K562 (cell line): ENCODE measurements around the gene CDH18. TPM values are rescaled to one million over a fixed set of nuclear protein-coding genes. Genes with fewer than 3 reads are reported as not detected.

ENCODE experiments used
- ATAC-seq: fragments of 200-7000 bp; cut with Tn5 transposase; 3 replicates; pipeline ENCODE4 v1.9.1; 2020; ENCODE audit warnings: moderate library complexity
- BruUV-seq: library from RNA; stranded (reverse); fragments of 400-500 nt; replicated peaks from 2 replicates; lab custom pipeline; 2021; lab: Mats Ljungman, UMichigan
- CTCF ChIA-PET: fragments of 300-600 bp; formaldehyde crosslinking; extraction: SDS; loops from one replicate; lab custom pipeline; 2021; ENCODE audit warnings: low intra/inter-chr PET ratio; lab: Yijun Ruan, JAX
- POLR2A ChIA-PET: fragments of 300-600, 350-650 bp; sonication (Branson Sonifier 250); formaldehyde crosslinking; extraction: SDS; loops from one replicate; lab custom pipeline; 2021; ENCODE audit warnings: antibody characterized with exemption, inconsistent platforms; lab: Yijun Ruan, JAX
- DNase-seq, 4 experiments: peaks; one replicate each; pipeline versions ENCODE4 v3.0.0 to v3.0.0-alpha.2; 2011 to 2018; ENCODE audit warnings: low spot score in 3 of 4, mixed read lengths in 3 of 4; ENCODE audit errors: extremely low read depth in 1 of 4
- FAIRE-seq: peaks from 2 replicates; lab custom pipeline; 2011; peaks lifted over from hg19 to GRCh38; lab: Jason Lieb, UNC
- H2AFZ ChIP-seq: 2 replicates; pipeline ENCODE4 v1.6.0; 2011; ENCODE audit warnings: low read depth, low read length, control low read depth, inconsistent platforms
- H3K27ac ChIP-seq: fragments of 200-600 bp; 3 replicates; pipeline ENCODE4 v1.8.0; 2011; ENCODE audit warnings: low read depth, mild to moderate bottlenecking, control low read depth, inconsistent platforms, low read length, moderate library complexity, mixed read lengths; ENCODE audit errors: extremely low read depth
- H3K27me3 ChIP-seq, 2 experiments: fragments of 300-600 bp in 1 of 2; 2 replicates in 1 of 2; 3 replicates in 1 of 2; pipeline versions ENCODE4 v1.6.0 to v1.8.0; 2011; ENCODE audit warnings: inconsistent platforms in 2 of 2, low read length in 2 of 2, mild to moderate bottlenecking in 1 of 2, mixed read lengths in 1 of 2, moderate library complexity in 1 of 2; ENCODE audit not compliant: control insufficient read depth in 2 of 2, insufficient read depth in 2 of 2
- H3K36me3 ChIP-seq: fragments of 300-600 bp; 3 replicates; pipeline ENCODE4 v1.8.0; 2011; ENCODE audit warnings: mild to moderate bottlenecking, low read length, inconsistent platforms; ENCODE audit not compliant: control insufficient read depth, insufficient read depth
- H3K4me1 ChIP-seq, 2 experiments: fragments of 200-600 bp in 1 of 2; replicated peaks in 1 of 2; 2 replicates in 1 of 2; 3 replicates in 1 of 2; pipeline versions ENCODE4 v1.5.1 to v1.8.0; 2011; ENCODE audit warnings: inconsistent platforms in 2 of 2, low read length in 2 of 2, mild to moderate bottlenecking in 1 of 2, mixed read lengths in 1 of 2, moderate library complexity in 1 of 2; ENCODE audit not compliant: control insufficient read depth in 2 of 2, insufficient read depth in 2 of 2
- H3K4me2 ChIP-seq: 2 replicates; pipeline ENCODE4 v1.6.1; 2011; ENCODE audit warnings: low read length, control low read depth, inconsistent platforms, mixed read lengths; ENCODE audit not compliant: insufficient read depth
- H3K4me3 ChIP-seq: fragments of 200-600 bp; sonication (generic), shearing (Covaris generic); 2 replicates; pipeline ENCODE4 v1.5.1; 2016; ENCODE audit warnings: control low read depth, inconsistent platforms
- H3K79me2 ChIP-seq: fragments of 200-600 bp; 3 replicates; pipeline ENCODE4 v1.8.0; 2011; ENCODE audit warnings: low read length, inconsistent platforms; ENCODE audit not compliant: control insufficient read depth, insufficient read depth
- H3K9ac ChIP-seq, 2 experiments: 2 replicates each; pipeline versions ENCODE4 v1.6.0 to v1.6.1; 2011; ENCODE audit warnings: low read depth in 2 of 2, low read length in 2 of 2, control low read depth in 1 of 2, inconsistent platforms in 1 of 2, mild to moderate bottlenecking in 1 of 2, mixed read lengths in 1 of 2; ENCODE audit not compliant: insufficient read depth in 1 of 2
- H3K9me1 ChIP-seq: one replicate; pipeline ENCODE4 v1.6.0; 2011; ENCODE audit warnings: inconsistent platforms, mild to moderate bottlenecking, low read length, moderate library complexity; ENCODE audit not compliant: control insufficient read depth, insufficient read depth
- H3K9me3 ChIP-seq: replicated peaks from 2 replicates; pipeline ENCODE4 v1.5.1; 2011; ENCODE audit warnings: low read depth, low read length, inconsistent platforms; ENCODE audit not compliant: control insufficient read depth, insufficient read depth
- H4K20me1 ChIP-seq: replicated peaks from 2 replicates; pipeline ENCODE4 v1.6.1; 2011; ENCODE audit warnings: low read length, inconsistent platforms, mixed read lengths; ENCODE audit not compliant: control insufficient read depth, insufficient read depth
- CREBBP ChIP-seq: IDR thresholded peaks from one replicate; pipeline ENCODE4 v1.6.1; 2012; ENCODE audit warnings: low read depth, mild to moderate bottlenecking, control low read depth, inconsistent platforms, low read length
- NFATC3 ChIP-seq: fragments of 450-650 bp; IDR thresholded peaks from 2 replicates; pipeline ENCODE4 v1.6.1; 2017; ENCODE audit warnings: mild to moderate bottlenecking
- ZNF124 ChIP-seq: sonication (generic); formaldehyde crosslinking; IDR thresholded peaks from 2 replicates; pipeline ENCODE4 v1.8.1; 2022; ENCODE audit warnings: missing genetic modification reagents
- WGBS: fragments of 100-300 bp; shearing (Covaris generic); methylation state at CpG from one replicate; pipeline ENCODE4 v1.1.6; 2016; ENCODE audit warnings: low coverage, mixed read lengths; ENCODE audit not compliant: insufficient coverage; ENCODE audit errors: missing lambda C conversion rate; 5-methylcytosine and 5-hydroxymethylcytosine counted together
- in situ Hi-C: fragments of 300-500 bp; cut with MboI; formaldehyde crosslinking; loops from 4 replicates; pipeline ENCODE4 v1.15.0; 2018; ENCODE audit warnings: inconsistent platforms, mixed read lengths
- intact Hi-C: fragments of 100-400 bp; cut with micrococcal nuclease; formaldehyde crosslinking; loops from 2 replicates; pipeline ENCODE4 v1.14.2; 2022
- polyA plus RNA-seq, 8 experiments: library from polyadenylated mRNA; depleted of rRNA in 4 of 8; stranded (reverse) in 5 of 8; unstranded in 3 of 8; fragments of >200 nt; fragmentation: Nextera tagmentation in 2 of 8; fragmentation: Illumina TruSeq in 1 of 8; extraction: Ambion mirVana in 2 of 8; extraction: Trizol in 1 of 8; gene quantifications; 2 replicates each; pipeline versions ENCODE4 v1.2.1 to v1.2.3, GENCODE V29; 2011 to 2014; ENCODE audit warnings: inconsistent platforms in 1 of 8, missing spikeins in 1 of 8
- total RNA-seq, 7 experiments: library from RNA; depleted of rRNA in 6 of 7; stranded (reverse); fragments of >200 nt in 6 of 7; fragmentation: Illumina TruSeq in 2 of 7; extraction: Trizol in 2 of 7; gene quantifications; 2 replicates each; pipeline versions ENCODE4 v1.2.1 to v1.2.3, GENCODE V29; 2011 to 2021; ENCODE audit warnings: low replicate concordance in 1 of 7
- TF ChIP-seq, protein P1 (sequence below): fragments of 250-450 bp; sonication (Bioruptor Pico); IDR thresholded peaks from 2 replicates; pipeline ENCODE4 v1.4.0; 2020

CDH18 gene
- total and polyA plus RNA-seq, 9 of the 15 experiments (the other 6 are each of a cell fraction or from before 2014, with no cell fraction given): 0.18 to 1.4 (median 0.31) TPM

DNA sequence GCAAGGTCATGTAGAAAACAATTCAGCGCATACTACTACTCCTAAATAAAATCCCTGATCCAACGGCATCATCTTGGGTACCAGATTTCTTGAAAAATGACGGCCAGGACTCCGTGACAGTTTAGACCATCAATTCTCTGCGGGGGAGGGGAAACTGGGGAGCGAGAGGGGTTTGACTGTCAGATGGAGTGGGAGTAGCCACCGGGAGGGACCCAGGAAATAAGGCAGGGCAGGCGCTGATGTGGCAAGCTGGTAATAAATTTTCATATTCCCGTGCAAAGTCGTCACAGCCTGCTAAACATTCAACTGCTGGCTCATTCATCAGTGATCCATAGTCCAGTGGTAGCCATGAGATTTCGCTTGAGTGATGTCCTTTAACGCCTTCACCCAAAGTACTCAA, 457 bp upstream of the CDH18 start:
- Histone ChIP-seq H3K79me2 (no peaks in the 10 kb centered on the region), H3K9me3 (no peaks in the 10 kb centered on the region; the same call in 1 of the 2 replicates), H3K9ac (no peak overlapping the region), H4K20me1 (no peaks in the 10 kb centered on the region), H3K27ac (no peak overlapping the region), H3K4me1 (no peaks in the 10 kb centered on the region), H3K9me1 (no peaks in the 10 kb centered on the region), H2AFZ (no peak overlapping the region), H3K4me2 (no peak overlapping the region), H3K27me3 (no peaks in the 10 kb centered on the region), H3K36me3 (no peaks in the 10 kb centered on the region), H3K4me3 (no peak overlapping the region)
- under 1% methylated on average over 12 of the region's 12 CpGs for WGBS
- no peak for TF ChIP-seq ZNF124 (CRISPR knock-in tag)
- intact Hi-C loops: no loop called here
- CTCF ChIA-PET: no interaction called here
- ATAC-seq (no peak), FAIRE-seq (no peak), DNase-seq (no peak)
- POLR2A ChIA-PET: no interaction called here
- in situ Hi-C loops: no loop called here
- BruUV-seq: no TSS peak

DNA sequence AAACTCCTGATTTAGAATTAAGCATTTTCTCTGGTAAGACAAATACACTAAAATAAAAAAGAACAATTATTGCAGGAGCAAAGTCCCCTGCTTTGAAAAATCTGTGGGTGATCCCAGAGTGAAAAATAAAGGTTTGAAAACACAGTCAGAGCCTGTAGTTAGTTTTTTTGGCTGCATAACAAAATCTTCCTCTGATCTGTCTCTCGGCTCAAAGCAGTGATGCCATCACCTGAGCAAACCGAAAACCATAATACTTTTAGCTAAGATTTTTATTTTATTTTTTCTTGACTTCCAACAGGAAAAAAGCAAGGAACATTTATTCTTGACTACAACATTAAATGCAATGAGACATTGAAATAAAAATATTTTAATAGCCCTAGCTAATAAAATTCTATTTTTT, 1.2 kb downstream of the CDH18 start:
- Histone ChIP-seq H3K9me3 (no peaks in the 10 kb centered on the region; the same call in 1 of the 2 replicates), H3K4me1 (no peaks in the 10 kb centered on the region), H3K36me3 (no peaks in the 10 kb centered on the region), H3K9me1 (no peaks in the 10 kb centered on the region), H3K9ac (no peak overlapping the region), H2AFZ (no peak overlapping the region), H3K27me3 (no peaks in the 10 kb centered on the region), H3K27ac (no peak overlapping the region), H3K79me2 (no peaks in the 10 kb centered on the region), H3K4me2 (no peak overlapping the region), H4K20me1 (no peaks in the 10 kb centered on the region), H3K4me3 (no peak overlapping the region)
- BruUV-seq: no TSS peak
- 0% methylated on average over 2 of the region's 2 CpGs for WGBS
- intact Hi-C loops (no loop called here), in situ Hi-C loops (no loop called here)
- TF ChIP-seq NFATC3: no peak
- TF ChIP-seq CREBBP: no peak
- TF ChIP-seq, protein P1, sequence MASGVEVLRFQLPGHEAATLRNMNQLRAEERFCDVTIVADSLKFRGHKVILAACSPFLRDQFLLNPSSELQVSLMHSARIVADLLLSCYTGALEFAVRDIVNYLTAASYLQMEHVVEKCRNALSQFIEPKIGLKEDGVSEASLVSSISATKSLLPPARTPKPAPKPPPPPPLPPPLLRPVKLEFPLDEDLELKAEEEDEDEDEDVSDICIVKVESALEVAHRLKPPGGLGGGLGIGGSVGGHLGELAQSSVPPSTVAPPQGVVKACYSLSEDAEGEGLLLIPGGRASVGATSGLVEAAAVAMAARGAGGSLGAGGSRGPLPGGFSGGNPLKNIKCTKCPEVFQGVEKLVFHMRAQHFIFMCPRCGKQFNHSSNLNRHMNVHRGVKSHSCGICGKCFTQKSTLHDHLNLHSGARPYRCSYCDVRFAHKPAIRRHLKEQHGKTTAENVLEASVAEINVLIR (CRISPR knock-in tag): no peak
- ATAC-seq (no peak), DNase-seq (no peak), FAIRE-seq (no peak)
- POLR2A ChIA-PET: no interaction called here
- CTCF ChIA-PET: no interaction called here
